ENCODE results near the gene ANKRD35. TPM values are rescaled to one million over a fixed set of nuclear protein-coding genes. Genes with fewer than 3 reads are reported as not detected.

ANKRD35 gene
- total RNA-seq, 3 donors from 2014 or later (not counting 1 experiment from before 2014, with no cell fraction given) = 0.14 to 0.23 (median 0.23) TPM

GRCh38 chr1:145863282-145864018 lies 22.2 kb downstream of the ANKRD35 start:
- Histone ChIP-seq H3K4me1 (ENCODE audit: control insufficient read depth, insufficient read depth, low read length) (peaks cover 5% of the 10 kb centered on the region), H3K27ac (ENCODE audit: low read length) (no peak overlapping the region), H3K27me3 (ENCODE audit: control insufficient read depth, insufficient read depth, low read length) (no peaks in the 10 kb centered on the region), H3K4me3 (ENCODE audit: low read length) (no peak overlapping the region), H3K36me3 (ENCODE audit: control insufficient read depth, insufficient read depth, low read length) (no peaks in the 10 kb centered on the region), H3K9me3 (ENCODE audit: control insufficient read depth, insufficient read depth, low read length) (no peaks in the 10 kb centered on the region)
- Mint-ChIP-seq H3K4me1 (peaks cover under 1 to 14% of the 10 kb centered on the region in 2 donors), H3K9me3 (no peaks in the 10 kb centered on the region), H3K27me3 (ENCODE audit: low read depth in 2 of 2) (peaks cover 0 to 11% of the 10 kb centered on the region in 2 donors), H3K36me3 (no peaks in the 10 kb centered on the region), H3K4me3 (no peak overlapping the region), H3K27ac (no peak overlapping the region)
- 96% methylated on average over 4 of the region's 5 CpGs for WGBS (ENCODE audit: insufficient coverage)
- DNase-seq (no peak), ATAC-seq (no peak)
- intact Hi-C loops (cut with micrococcal nuclease) = no loop called here
- TF ChIP-seq, protein P1, sequence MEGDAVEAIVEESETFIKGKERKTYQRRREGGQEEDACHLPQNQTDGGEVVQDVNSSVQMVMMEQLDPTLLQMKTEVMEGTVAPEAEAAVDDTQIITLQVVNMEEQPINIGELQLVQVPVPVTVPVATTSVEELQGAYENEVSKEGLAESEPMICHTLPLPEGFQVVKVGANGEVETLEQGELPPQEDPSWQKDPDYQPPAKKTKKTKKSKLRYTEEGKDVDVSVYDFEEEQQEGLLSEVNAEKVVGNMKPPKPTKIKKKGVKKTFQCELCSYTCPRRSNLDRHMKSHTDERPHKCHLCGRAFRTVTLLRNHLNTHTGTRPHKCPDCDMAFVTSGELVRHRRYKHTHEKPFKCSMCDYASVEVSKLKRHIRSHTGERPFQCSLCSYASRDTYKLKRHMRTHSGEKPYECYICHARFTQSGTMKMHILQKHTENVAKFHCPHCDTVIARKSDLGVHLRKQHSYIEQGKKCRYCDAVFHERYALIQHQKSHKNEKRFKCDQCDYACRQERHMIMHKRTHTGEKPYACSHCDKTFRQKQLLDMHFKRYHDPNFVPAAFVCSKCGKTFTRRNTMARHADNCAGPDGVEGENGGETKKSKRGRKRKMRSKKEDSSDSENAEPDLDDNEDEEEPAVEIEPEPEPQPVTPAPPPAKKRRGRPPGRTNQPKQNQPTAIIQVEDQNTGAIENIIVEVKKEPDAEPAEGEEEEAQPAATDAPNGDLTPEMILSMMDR (IDR thresholded peaks at IDR 0.05) = no peak

DNA sequence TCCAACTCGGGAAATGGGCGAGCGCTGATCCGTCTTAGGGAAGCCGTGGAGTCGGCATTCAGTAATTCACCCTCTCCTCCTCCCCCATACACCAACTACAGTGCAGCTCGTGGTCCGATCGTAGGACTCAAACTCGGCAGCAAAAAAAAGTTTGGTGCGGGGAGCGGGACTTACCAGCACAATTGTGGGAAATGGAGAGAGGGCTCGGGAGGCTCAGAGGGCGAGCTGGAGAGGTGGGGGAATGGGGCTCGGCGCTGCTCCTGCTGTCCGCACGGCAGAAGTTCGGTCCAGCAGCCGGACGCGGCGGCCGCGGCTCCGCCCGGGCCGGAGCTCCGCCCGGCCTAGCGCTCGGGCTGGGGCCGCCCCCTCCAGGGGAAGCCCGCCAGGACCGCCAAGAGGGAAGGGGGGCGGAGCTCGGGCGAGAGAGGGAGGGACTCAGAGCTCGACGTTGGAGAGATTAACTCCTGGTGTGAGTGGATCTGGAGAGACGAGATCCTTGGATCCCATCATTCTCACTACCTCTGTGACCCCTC lies 26.1 kb downstream of the ANKRD35 start:
- peak overlapping the region; percentile 94 for H3K4me3 Mint-ChIP-seq
- under 1% methylated on average over 39 of the region's 41 CpGs for WGBS (ENCODE audit: insufficient coverage)
- peaks cover 8% of the 10 kb centered on the region for H3K36me3 Mint-ChIP-seq
- ATAC-seq (peak; percentile 74 to 87 (median 75)), DNase-seq (peak; percentile 73 to 84)
- peak overlapping the region; percentile 94 for H3K4me3 ChIP-seq (ENCODE audit: low read length)
- intact Hi-C loops (cut with micrococcal nuclease) = loop anchor here (2.0 to 5.0 kb wide), 2 partner anchors 59 to 178 kb away; partner anchors contain the start of gene PEX11B
- H3K27me3 Mint-ChIP-seq (ENCODE audit: low read depth in 2 of 2) = no peaks in the 10 kb centered on the region
- no peaks in the 10 kb centered on the region for H3K27me3 ChIP-seq (ENCODE audit: control insufficient read depth, insufficient read depth, low read length)
- TF ChIP-seq, protein P1 (IDR thresholded peaks at IDR 0.05) = no peak
- peak overlapping the region; percentile 74 for H3K27ac ChIP-seq (ENCODE audit: low read length)
- no peaks in the 10 kb centered on the region for H3K9me3 Mint-ChIP-seq
- peak overlapping the region; percentile 79 to 96 for H3K27ac Mint-ChIP-seq
- H3K36me3 ChIP-seq (ENCODE audit: control insufficient read depth, insufficient read depth, low read length) = peaks cover 17% of the 10 kb centered on the region
- H3K9me3 ChIP-seq (ENCODE audit: control insufficient read depth, insufficient read depth, low read length) = no peaks in the 10 kb centered on the region
- H3K4me1 ChIP-seq (ENCODE audit: control insufficient read depth, insufficient read depth, low read length) = peaks cover 18% of the 10 kb centered on the region
- peaks cover 11 to 36% of the 10 kb centered on the region in 2 donors for H3K4me1 Mint-ChIP-seq

GRCh38 chr1:145858901-145859490 lies 26.7 kb downstream of the ANKRD35 start, which contains the start of gene PIAS3:
PIAS3 (minus strand) TSS chr1:145859081; CDS start chr1:145858990, 91 bp downstream.
- H3K36me3 ChIP-seq (ENCODE audit: control insufficient read depth, insufficient read depth, low read length) = peaks cover 20% of the 10 kb centered on the region
- H3K9me3 ChIP-seq (ENCODE audit: control insufficient read depth, insufficient read depth, low read length) = no peaks in the 10 kb centered on the region
- no peaks in the 10 kb centered on the region for H3K9me3 Mint-ChIP-seq
- H3K4me3 Mint-ChIP-seq = peak within 1 kb of the TSS; percentile 94
- peak within 1 kb of the TSS; percentile 79 to 96 for H3K27ac Mint-ChIP-seq
- peak within 1 kb of the TSS; percentile 94 for H3K4me3 ChIP-seq (ENCODE audit: low read length)
- TF ChIP-seq, protein P1 (IDR thresholded peaks at IDR 0.05) = no peak
- WGBS (ENCODE audit: insufficient coverage) = 0% methylated on average over 41 of the region's 42 CpGs
- peak; percentile 80 to 88 for DNase-seq
- intact Hi-C loops (cut with micrococcal nuclease) = loop anchor here (2.0 to 5.0 kb wide), 2 partner anchors 60 to 178 kb away; partner anchors contain the start of gene PEX11B
- H3K36me3 Mint-ChIP-seq = peaks cover 8% of the 10 kb centered on the region
- H3K27ac ChIP-seq (ENCODE audit: low read length) = peak within 1 kb of the TSS; percentile 74
- H3K27me3 Mint-ChIP-seq (ENCODE audit: low read depth in 2 of 2) = no peaks in the 10 kb centered on the region
- H3K4me1 Mint-ChIP-seq = peaks cover 11 to 36% of the 10 kb centered on the region in 2 donors
- peak; percentile 85 to 93 (median 89) for ATAC-seq
- peaks cover 18% of the 10 kb centered on the region for H3K4me1 ChIP-seq (ENCODE audit: control insufficient read depth, insufficient read depth, low read length)
- no peaks in the 10 kb centered on the region for H3K27me3 ChIP-seq (ENCODE audit: control insufficient read depth, insufficient read depth, low read length)

All from natural killer cell (primary cell).